GM12891 (cell line): ENCODE results near the gene ELK3.

ENCODE experiments used
- DNase-seq: peaks from one replicate; pipeline ENCODE4 v3.0.0; 2011; ENCODE audit warnings: low spot score; ENCODE audit not compliant: insufficient read length
- FAIRE-seq: peaks from 2 replicates; lab custom pipeline; 2011; peaks lifted over from hg19 to GRCh38; lab: Jason Lieb, UNC
- PAX5 ChIP-seq: IDR thresholded peaks from 2 replicates; pipeline ENCODE4 v1.6.1; 2011; ENCODE audit warnings: low read length, moderate library complexity, mild to moderate bottlenecking; ENCODE audit not compliant: insufficient read depth, severe bottlenecking
- POLR2A ChIP-seq: IDR thresholded peaks from 2 replicates; pipeline ENCODE4 v1.6.1; 2011; ENCODE audit warnings: low read depth, low read length, control low read depth
- POLR2AphosphoS5 ChIP-seq: IDR thresholded peaks from 2 replicates; pipeline ENCODE4 v1.6.1; 2011; ENCODE audit warnings: low read depth, low read length, control low read depth
- POU2F2 ChIP-seq: IDR thresholded peaks from 2 replicates; pipeline ENCODE4 v1.6.1; 2011; ENCODE audit warnings: low read depth, mild to moderate bottlenecking, control low read depth, low read length, moderate library complexity
- SPI1 ChIP-seq: IDR thresholded peaks from 2 replicates; pipeline ENCODE4 v1.6.1; 2011; ENCODE audit warnings: low read depth, low read length, control low read depth
- TAF1 ChIP-seq: IDR thresholded peaks from 2 replicates; pipeline ENCODE4 v1.6.1; 2011; ENCODE audit warnings: low read depth, low read length, control low read depth

Gene ELK3

GRCh38 chr12:96186607-96187301 is 7.4 kb upstream of the ELK3 start:
- DNase-seq (no peak), FAIRE-seq (no peak)
- TF ChIP-seq PAX5: no peak
- TF ChIP-seq POLR2A: no peak
- no peak for TF ChIP-seq SPI1

- no peak for DNase-seq
- no peak for FAIRE-seq
- no peak for TF ChIP-seq TAF1
- no peak for TF ChIP-seq POLR2A
- TF ChIP-seq POU2F2: no peak
- no peak for TF ChIP-seq POLR2AphosphoS5
- TF ChIP-seq PAX5: no peak
- no peak for TF ChIP-seq SPI1
These were observed 6.2 kb upstream of the ELK3 start for GRCh38 chr12:96187956-96188355.

- TF ChIP-seq PAX5: no peak
- TF ChIP-seq POLR2A: no peak
- no peak for TF ChIP-seq SPI1
- no peak for TF ChIP-seq POLR2AphosphoS5
- no peak for TF ChIP-seq TAF1
- TF ChIP-seq POU2F2: no peak
- DNase-seq (no peak), FAIRE-seq (no peak)
These were observed 4.4 kb upstream of the ELK3 start for GRCh38 chr12:96189781-96190180.

DNA sequence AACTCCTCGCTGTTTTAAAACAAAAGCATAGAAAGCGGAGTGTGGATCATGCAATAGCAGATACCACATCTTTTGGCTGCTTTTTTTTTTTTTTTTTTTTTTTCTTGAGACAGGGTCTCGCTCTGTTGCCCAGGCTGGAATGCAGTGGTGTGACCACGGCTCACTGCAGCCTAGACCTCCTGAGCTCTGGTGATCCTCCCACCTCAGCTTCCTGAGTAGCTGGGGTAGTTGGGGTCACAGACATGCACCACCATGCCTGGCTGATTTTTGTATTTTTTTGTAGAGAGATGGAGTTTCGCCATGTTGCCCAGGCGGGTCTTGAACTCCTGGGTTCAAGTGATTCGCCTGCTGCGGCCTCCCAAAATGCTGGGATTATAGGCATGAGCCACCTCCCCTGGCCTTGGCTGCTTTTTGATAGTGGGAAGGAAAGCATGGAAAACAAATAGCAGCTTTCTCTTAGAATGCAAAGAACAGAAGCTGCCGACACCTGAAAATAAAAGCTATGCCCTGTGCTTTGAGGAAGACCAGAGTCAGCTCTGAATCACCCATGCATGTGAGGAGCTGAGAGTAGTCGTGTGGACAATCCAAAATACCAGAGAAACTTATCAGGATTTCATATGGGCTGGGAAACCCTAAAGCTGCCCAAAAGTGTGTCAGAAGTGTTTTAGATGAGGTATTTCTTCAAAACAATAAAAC is 3.6 kb upstream of the ELK3 start:
- DNase-seq: no peak
- TF ChIP-seq TAF1 (no peak), POLR2AphosphoS5 (no peak), SPI1 (no peak), POU2F2 (no peak), POLR2A (no peak), PAX5 (no peak)
- peak; percentile 16 for FAIRE-seq

- DNase-seq (no peak), FAIRE-seq (no peak)
- TF ChIP-seq POLR2AphosphoS5: no peak
- TF ChIP-seq POLR2A: no peak
- no peak for TF ChIP-seq PAX5
- TF ChIP-seq POU2F2: no peak
- no peak for TF ChIP-seq SPI1
- no peak for TF ChIP-seq TAF1
These were observed 1.1 kb upstream of the ELK3 start for GRCh38 chr12:96192926-96193573.

DNA sequence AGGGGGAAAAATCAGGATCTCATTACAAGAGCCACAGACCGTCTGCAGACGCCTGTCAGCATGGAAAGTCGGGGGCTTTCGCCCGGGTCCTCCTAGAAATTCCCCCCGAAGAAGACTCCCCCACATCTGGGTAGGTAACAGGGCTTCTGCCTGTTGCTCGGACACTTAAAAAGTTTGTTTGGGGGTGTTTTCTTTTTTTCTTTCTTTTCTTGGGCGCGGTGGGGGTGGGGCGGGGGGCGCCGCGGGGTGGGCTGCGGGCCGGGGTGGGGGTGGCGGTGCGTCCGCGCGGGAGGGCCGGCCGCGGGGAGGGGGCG is 358 bp downstream of the ELK3 start:
- FAIRE-seq (no peak), DNase-seq (no peak)
- TF ChIP-seq POU2F2 (no peak), SPI1 (no peak), TAF1 (no peak), POLR2A (no peak), POLR2AphosphoS5 (no peak), PAX5 (no peak)

DNA sequence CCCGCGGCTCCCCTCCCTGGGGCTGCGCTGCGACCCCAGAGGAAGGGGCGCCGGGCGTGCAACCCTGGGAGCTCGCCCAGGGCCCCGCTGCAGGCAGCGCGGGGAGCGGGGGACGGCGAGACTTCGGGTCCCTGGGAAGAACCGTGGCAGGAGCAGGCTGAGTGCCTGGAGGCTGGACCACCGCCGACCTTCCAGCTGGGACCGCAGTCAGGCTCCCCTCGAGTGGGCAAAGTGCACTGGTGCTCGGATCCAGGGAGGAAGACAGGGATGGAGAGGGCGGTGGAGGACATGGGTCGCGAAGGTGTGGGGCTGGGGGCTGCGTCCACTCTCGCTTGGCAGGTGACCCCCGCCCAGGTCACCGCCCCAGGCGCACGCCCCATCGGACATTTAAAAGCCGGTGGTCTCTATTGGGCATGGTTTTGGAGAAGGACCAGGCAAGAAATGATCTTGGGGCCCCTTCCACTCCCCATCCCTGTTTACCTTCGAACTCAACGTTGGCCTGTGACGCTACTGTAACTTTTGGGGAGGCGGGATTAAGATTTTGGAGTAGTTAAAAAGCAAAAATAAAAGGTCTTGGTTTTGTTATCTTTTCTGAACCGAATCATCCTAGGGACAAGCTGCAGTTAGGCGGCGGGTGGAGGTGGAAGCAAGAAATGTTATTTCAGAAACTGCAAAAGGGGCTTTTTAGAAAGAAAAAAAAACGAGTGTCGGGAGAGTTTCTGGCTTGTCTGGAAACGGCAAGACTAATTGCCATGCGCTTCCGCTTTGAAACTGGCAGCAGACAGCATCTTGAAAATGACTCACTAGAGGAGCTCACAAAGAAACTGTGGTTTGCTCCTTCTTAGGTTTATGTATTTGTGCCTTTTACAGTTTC is 1.0 kb downstream of the ELK3 start:
- DNase-seq (peak; percentile 64), FAIRE-seq (peak; percentile 70)
- TF ChIP-seq SPI1 (peak; percentile 65), POLR2AphosphoS5 (no peak)

DNA sequence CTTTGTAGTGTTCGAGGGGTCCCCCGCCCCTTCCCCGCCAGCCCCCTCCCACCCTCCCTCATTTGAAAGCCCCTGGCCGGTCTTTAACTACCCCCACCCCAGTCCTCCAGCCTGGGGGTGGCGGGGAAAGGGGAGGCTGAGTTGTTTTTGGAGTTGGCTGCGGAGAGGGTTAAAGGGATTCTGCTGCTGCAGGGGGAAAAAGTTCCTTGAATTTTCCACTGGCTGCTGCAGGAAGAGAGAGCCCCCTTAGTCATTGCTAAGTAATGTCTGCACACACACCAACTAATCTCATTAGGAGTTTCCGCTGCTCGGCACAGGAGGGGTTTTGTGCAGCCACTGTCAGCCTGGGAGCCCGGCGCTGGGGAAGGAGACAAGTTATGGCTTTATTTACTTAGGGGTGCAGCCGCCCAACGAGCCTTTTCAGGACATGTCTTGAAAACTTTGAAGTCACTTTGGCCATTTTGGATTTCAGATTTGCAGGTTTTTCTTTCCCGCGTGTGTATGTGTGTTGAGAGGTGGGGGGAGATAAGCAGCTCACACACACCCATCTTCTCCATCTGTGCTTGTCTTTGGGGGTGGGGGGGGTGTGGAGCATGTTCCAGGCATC is 1.8 kb downstream of the ELK3 start:
- TF ChIP-seq POU2F2: no peak
- TF ChIP-seq POLR2A: no peak
- TF ChIP-seq TAF1: no peak
- TF ChIP-seq PAX5: no peak
- FAIRE-seq (peak; percentile 65), DNase-seq (no peak)

- FAIRE-seq: peak; percentile 31
These were observed 2.6 kb downstream of the ELK3 start for GRCh38 chr12:96196781-96197180.

More at GRCh38 chr12:96196781-96197180, 2.6 kb downstream of the ELK3 start:
- TF ChIP-seq SPI1: no peak
- no peak for TF ChIP-seq POU2F2
- TF ChIP-seq TAF1: no peak
- TF ChIP-seq PAX5: no peak
- TF ChIP-seq POLR2A: no peak
- no peak for TF ChIP-seq POLR2AphosphoS5
- DNase-seq: no peak
